Glutamatergic neuron (in vitro differentiated cells): ENCODE measurements around the gene PLCL1. TPM values are rescaled to one million over a fixed set of nuclear protein-coding genes. Genes with fewer than 3 reads are reported as not detected.
"Not testable (repeated sequence)": the region's sequence is repeated elsewhere in the genome, so short reads cannot be mapped to it uniquely, and the experiment has no call there.

Experiments used
- DNase-seq: peaks from one replicate; pipeline ENCODE4 v3.0.0; 2022
- H3K27ac Mint-ChIP-seq: one replicate; pipeline ENCODE4 v1.8.0; 2020; ENCODE audit warnings: mild to moderate bottlenecking, mixed read lengths, inconsistent platforms; ENCODE audit not compliant: unreplicated experiment
- H3K27me3 Mint-ChIP-seq: one replicate; pipeline ENCODE4 v1.8.0; 2020; ENCODE audit warnings: mild to moderate bottlenecking, moderate library complexity, mixed read lengths, inconsistent platforms; ENCODE audit not compliant: unreplicated experiment
- H3K36me3 Mint-ChIP-seq: one replicate; pipeline ENCODE4 v1.8.0; 2020; ENCODE audit warnings: mild to moderate bottlenecking, mixed read lengths, inconsistent platforms; ENCODE audit not compliant: unreplicated experiment
- H3K4me1 Mint-ChIP-seq: one replicate; pipeline ENCODE4 v1.8.0; 2020; ENCODE audit warnings: mild to moderate bottlenecking, low read depth, mixed read lengths, inconsistent platforms; ENCODE audit not compliant: unreplicated experiment
- H3K4me3 Mint-ChIP-seq: one replicate; pipeline ENCODE4 v1.8.0; 2020; ENCODE audit warnings: mild to moderate bottlenecking, mixed read lengths, inconsistent platforms; ENCODE audit not compliant: unreplicated experiment
- H3K9me3 Mint-ChIP-seq: one replicate; pipeline ENCODE4 v1.8.0; 2020; ENCODE audit warnings: mild to moderate bottlenecking, moderate library complexity, mixed read lengths, inconsistent platforms; ENCODE audit not compliant: unreplicated experiment
- CTCF ChIP-seq: fragments of 200-600 bp; sonication (generic); IDR thresholded peaks from one replicate; pipeline ENCODE4 v1.5.0; 2021; ENCODE audit not compliant: partially characterized antibody, unreplicated experiment
- total RNA-seq: library from RNA; stranded (reverse); fragmentation: NEBNext Ultra II Directional; extraction: Animal tissue kit (Norgen Biotek cat#: 25700); gene quantifications from one replicate; pipeline ENCODE4 v1.2.1, GENCODE V29; 2021; ENCODE audit not compliant: unreplicated experiment

PLCL1 gene
- total RNA-seq, 1 donor from 2014 or later = 28.8 TPM

- Mint-ChIP-seq H3K36me3 (no peaks in the 10 kb centered on the region), H3K4me1 (no peaks in the 10 kb centered on the region), H3K27ac (no peak overlapping the region), H3K9me3 (no peaks in the 10 kb centered on the region), H3K4me3 (no peak overlapping the region), H3K27me3 (no peaks in the 10 kb centered on the region)
- TF ChIP-seq CTCF = no peak
- no peak for DNase-seq
Measured at GRCh38 chr2:198008230-198008629, 203.8 kb downstream of the PLCL1 start.

- no peaks in the 10 kb centered on the region for H3K27me3 Mint-ChIP-seq
- no peak overlapping the region for H3K4me3 Mint-ChIP-seq
- H3K27ac Mint-ChIP-seq = no peak overlapping the region
- no peaks in the 10 kb centered on the region for H3K36me3 Mint-ChIP-seq
- peaks cover 2% of the 10 kb centered on the region for H3K9me3 Mint-ChIP-seq
- peaks cover 3% of the 10 kb centered on the region for H3K4me1 Mint-ChIP-seq
- no peak for DNase-seq
- no peak for TF ChIP-seq CTCF
Measured at GRCh38 chr2:198012025-198012424, 207.6 kb downstream of the PLCL1 start.

- H3K4me1 Mint-ChIP-seq = peaks cover 3% of the 10 kb centered on the region
- no peak for DNase-seq
- TF ChIP-seq CTCF = no peak
- H3K27me3 Mint-ChIP-seq = no peaks in the 10 kb centered on the region
- H3K36me3 Mint-ChIP-seq = no peaks in the 10 kb centered on the region
- peaks cover 4% of the 10 kb centered on the region for H3K9me3 Mint-ChIP-seq
- H3K4me3 Mint-ChIP-seq = no peak overlapping the region
- no peak overlapping the region for H3K27ac Mint-ChIP-seq
Measured at GRCh38 chr2:198016243-198016642, 211.8 kb downstream of the PLCL1 start.

GRCh38 chr2:198017068-198017467 lies 212.7 kb downstream of the PLCL1 start:
- no peak overlapping the region for H3K4me3 Mint-ChIP-seq
- no peaks in the 10 kb centered on the region for H3K36me3 Mint-ChIP-seq
- no peak overlapping the region for H3K27ac Mint-ChIP-seq
- H3K9me3 Mint-ChIP-seq = peaks cover 4% of the 10 kb centered on the region
- DNase-seq = no peak
- no peaks in the 10 kb centered on the region for H3K27me3 Mint-ChIP-seq
- H3K4me1 Mint-ChIP-seq = peaks cover 3% of the 10 kb centered on the region
- no peak for TF ChIP-seq CTCF

GRCh38 chr2:198028955-198029354 lies 224.6 kb downstream of the PLCL1 start:
- Mint-ChIP-seq H3K4me1 (peaks cover 7% of the 10 kb centered on the region), H3K9me3 (no peaks in the 10 kb centered on the region), H3K27ac (no peak overlapping the region), H3K36me3 (no peaks in the 10 kb centered on the region), H3K27me3 (peaks cover under 1% of the 10 kb centered on the region), H3K4me3 (no peak overlapping the region)
- DNase-seq = no peak
- TF ChIP-seq CTCF = no peak

GRCh38 chr2:198029576-198029975 lies 225.2 kb downstream of the PLCL1 start:
- H3K36me3 Mint-ChIP-seq, H3K4me3 Mint-ChIP-seq, H3K27me3 Mint-ChIP-seq, H3K4me1 Mint-ChIP-seq, H3K27ac Mint-ChIP-seq, DNase-seq, H3K9me3 Mint-ChIP-seq: not testable (repeated sequence)
